CD4-positive, alpha-beta T cell (primary cell): Measurements from ENCODE around the gene FOLR1. TPM values are rescaled to one million over a fixed set of nuclear protein-coding genes. Genes with fewer than 3 reads are reported as not detected.

ENCODE experiments used
- ATAC-seq: fragments of 200-7000 bp; cut with Tn5 transposase; one replicate; pipeline ENCODE4 v1.10.0; 2022; ENCODE audit warnings: mild to moderate bottlenecking; ENCODE audit not compliant: poor library complexity
- CTCF ChIA-PET: fragments of 350-600 bp; sonication (Branson Sonifier 250); formaldehyde crosslinking; loops from one replicate; lab custom pipeline; 2021; ENCODE audit warnings: antibody characterized with exemption, inconsistent platforms; lab: Charles Lee
- POLR2A ChIA-PET: fragments of 350-600 bp; sonication (Branson Sonifier 250); formaldehyde crosslinking; loops from one replicate; lab custom pipeline; 2021; ENCODE audit warnings: antibody characterized with exemption, inconsistent platforms; lab: Charles Lee
- DNase-seq, 14 experiments: peaks; one replicate each; pipeline ENCODE4 v3.0.0-alpha.2; 2013 to 2020; ENCODE audit warnings: mixed read lengths in 2 of 14
- H3K27ac ChIP-seq, 2 donors: one replicate each; pipeline versions ENCODE4 v1.5.1 to v1.7.0; 2013; ENCODE audit warnings: low read length in 2 of 2, low read depth in 1 of 2, mild to moderate bottlenecking in 1 of 2
- H3K27me3 ChIP-seq, 2 experiments: 1 replicate in 1 of 2; 2 replicates in 1 of 2; pipeline versions ENCODE4 v1.6.1 to v1.7.0; 2013; ENCODE audit warnings: low read length in 2 of 2, control low read depth in 1 of 2, mild to moderate bottlenecking in 1 of 2, moderate library complexity in 1 of 2; ENCODE audit not compliant: insufficient read depth in 2 of 2, control insufficient read depth in 1 of 2
- H3K36me3 ChIP-seq: one replicate; pipeline ENCODE4 v1.6.1; 2013; ENCODE audit warnings: low read length, control low read depth; ENCODE audit not compliant: insufficient read depth
- H3K4me1 ChIP-seq: one replicate; pipeline ENCODE4 v1.6.1; 2013; ENCODE audit warnings: low read length, control low read depth; ENCODE audit not compliant: insufficient read depth
- H3K4me3 ChIP-seq: one replicate; pipeline ENCODE4 v1.5.1; 2013; ENCODE audit warnings: mild to moderate bottlenecking, low read length, moderate library complexity
- H3K9me3 ChIP-seq, 2 experiments: 1 replicate in 1 of 2; 2 replicates in 1 of 2; pipeline versions ENCODE4 v1.6.1 to v1.7.0; 2013; ENCODE audit warnings: low read length in 2 of 2, mild to moderate bottlenecking in 2 of 2, control low read depth in 1 of 2, moderate library complexity in 1 of 2; ENCODE audit not compliant: control insufficient read depth in 1 of 2, insufficient read depth in 1 of 2
- H3K27ac Mint-ChIP-seq: one replicate; pipeline ENCODE4 v1.8.0; 2020; ENCODE audit warnings: mixed read lengths
- H3K27me3 Mint-ChIP-seq: one replicate; pipeline ENCODE4 v1.8.0; 2021; ENCODE audit warnings: mixed read lengths
- H3K36me3 Mint-ChIP-seq: one replicate; pipeline ENCODE4 v1.8.0; 2021; ENCODE audit warnings: low read depth, mixed read lengths
- H3K4me1 Mint-ChIP-seq: one replicate; pipeline ENCODE4 v1.8.0; 2021; ENCODE audit warnings: low read depth, mixed read lengths
- H3K4me3 Mint-ChIP-seq: one replicate; pipeline ENCODE4 v1.8.0; 2020; ENCODE audit warnings: mild to moderate bottlenecking, mixed read lengths
- H3K9me3 Mint-ChIP-seq: one replicate; pipeline ENCODE4 v1.8.0; 2020; ENCODE audit warnings: mixed read lengths
- intact Hi-C, 2 experiments: fragments of 100-400 bp; cut with DNase I in 1 of 2; cut with micrococcal nuclease in 1 of 2; formaldehyde crosslinking; loops; one replicate each; pipeline versions ENCODE4 v1.15.1 to v1.9.0; 2023 to 2025; cut with DNase I, micrococcal nuclease
- total RNA-seq, 174 experiments: library from RNA in 2 of 174; stranded (reverse) in 2 of 174; gene quantifications; one replicate each; pipeline ENCODE4 v1.2.3 and lab custom pipeline; 2021 to 2026
- TF ChIP-seq, protein P1 (sequence below): fragments of 200-600 bp; IDR thresholded peaks from one replicate; pipeline ENCODE4 v1.8.0; 2022; ENCODE audit warnings: antibody characterized with exemption, mild to moderate bottlenecking

The FOLR1 gene
- total RNA-seq, 2 experiments from 2014 or later = not detected

- H3K9me3 ChIP-seq = no peaks in the 10 kb centered on the region
- DNase-seq (no peak), ATAC-seq (no peak)
- POLR2A ChIA-PET = no interaction called here
- no peak within 1 kb of the TSS for H3K4me3 Mint-ChIP-seq
- H3K36me3 ChIP-seq = no peaks in the 10 kb centered on the region
- H3K27ac Mint-ChIP-seq = no peak within 1 kb of the TSS
- H3K9me3 Mint-ChIP-seq = no peaks in the 10 kb centered on the region
- no peaks in the 10 kb centered on the region for H3K4me1 Mint-ChIP-seq
- no peak within 1 kb of the TSS for H3K4me3 ChIP-seq
- H3K27me3 ChIP-seq = no peaks in the 10 kb centered on the region
- no peak within 1 kb of the TSS for H3K27ac ChIP-seq
- no peaks in the 10 kb centered on the region for H3K36me3 Mint-ChIP-seq
- H3K27me3 Mint-ChIP-seq = peaks cover 34% of the 10 kb centered on the region
- intact Hi-C loops = no loop called here
- TF ChIP-seq, protein P1, sequence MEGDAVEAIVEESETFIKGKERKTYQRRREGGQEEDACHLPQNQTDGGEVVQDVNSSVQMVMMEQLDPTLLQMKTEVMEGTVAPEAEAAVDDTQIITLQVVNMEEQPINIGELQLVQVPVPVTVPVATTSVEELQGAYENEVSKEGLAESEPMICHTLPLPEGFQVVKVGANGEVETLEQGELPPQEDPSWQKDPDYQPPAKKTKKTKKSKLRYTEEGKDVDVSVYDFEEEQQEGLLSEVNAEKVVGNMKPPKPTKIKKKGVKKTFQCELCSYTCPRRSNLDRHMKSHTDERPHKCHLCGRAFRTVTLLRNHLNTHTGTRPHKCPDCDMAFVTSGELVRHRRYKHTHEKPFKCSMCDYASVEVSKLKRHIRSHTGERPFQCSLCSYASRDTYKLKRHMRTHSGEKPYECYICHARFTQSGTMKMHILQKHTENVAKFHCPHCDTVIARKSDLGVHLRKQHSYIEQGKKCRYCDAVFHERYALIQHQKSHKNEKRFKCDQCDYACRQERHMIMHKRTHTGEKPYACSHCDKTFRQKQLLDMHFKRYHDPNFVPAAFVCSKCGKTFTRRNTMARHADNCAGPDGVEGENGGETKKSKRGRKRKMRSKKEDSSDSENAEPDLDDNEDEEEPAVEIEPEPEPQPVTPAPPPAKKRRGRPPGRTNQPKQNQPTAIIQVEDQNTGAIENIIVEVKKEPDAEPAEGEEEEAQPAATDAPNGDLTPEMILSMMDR = no peak
- CTCF ChIA-PET = no interaction called here
- H3K4me1 ChIP-seq = peaks cover 6% of the 10 kb centered on the region
These were observed 24.7 kb downstream of the FOLR1 start, which contains the start of gene FOLR2 for GRCh38 chr11:72216638-72217037. Gene FOLR2 (plus strand): TSS chr11:72216794. CDS start chr11:72218585, 1,791 bp downstream.

DNA sequence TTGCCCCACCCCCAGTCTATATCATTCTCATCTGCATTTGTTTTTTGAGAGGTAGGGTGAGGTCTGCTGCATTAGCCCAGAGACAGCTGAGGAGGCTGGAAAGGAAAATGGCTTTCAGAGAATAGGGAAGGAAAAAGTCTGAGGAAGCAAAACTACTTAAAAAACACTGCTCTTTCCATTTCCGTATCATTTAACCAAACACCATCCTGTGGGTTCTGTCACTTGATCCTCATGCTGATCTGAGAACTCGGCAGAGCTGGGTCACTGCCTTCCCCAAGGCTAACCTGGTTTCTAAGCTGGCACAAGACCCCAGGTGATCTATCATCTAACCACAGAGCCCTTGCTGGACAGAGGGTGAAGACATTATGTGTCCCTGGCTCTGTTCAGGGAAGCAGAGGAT, 25.9 kb downstream of the FOLR1 start:
- no peaks in the 10 kb centered on the region for H3K36me3 Mint-ChIP-seq
- no peak for ATAC-seq
- peaks cover 33% of the 10 kb centered on the region for H3K27me3 Mint-ChIP-seq
- no peak for DNase-seq
- H3K9me3 ChIP-seq = no peaks in the 10 kb centered on the region
- POLR2A ChIA-PET = no interaction called here
- no peak overlapping the region for H3K4me3 ChIP-seq
- no peak overlapping the region for H3K27ac Mint-ChIP-seq
- intact Hi-C loops = no loop called here
- TF ChIP-seq, protein P1 = no peak
- no peak overlapping the region for H3K27ac ChIP-seq
- no peak overlapping the region for H3K4me3 Mint-ChIP-seq
- H3K9me3 Mint-ChIP-seq = no peaks in the 10 kb centered on the region
- no peaks in the 10 kb centered on the region for H3K36me3 ChIP-seq
- CTCF ChIA-PET = no interaction called here
- peaks cover 9% of the 10 kb centered on the region for H3K4me1 Mint-ChIP-seq
- H3K27me3 ChIP-seq = no peaks in the 10 kb centered on the region
- H3K4me1 ChIP-seq = peaks cover 17% of the 10 kb centered on the region

DNA sequence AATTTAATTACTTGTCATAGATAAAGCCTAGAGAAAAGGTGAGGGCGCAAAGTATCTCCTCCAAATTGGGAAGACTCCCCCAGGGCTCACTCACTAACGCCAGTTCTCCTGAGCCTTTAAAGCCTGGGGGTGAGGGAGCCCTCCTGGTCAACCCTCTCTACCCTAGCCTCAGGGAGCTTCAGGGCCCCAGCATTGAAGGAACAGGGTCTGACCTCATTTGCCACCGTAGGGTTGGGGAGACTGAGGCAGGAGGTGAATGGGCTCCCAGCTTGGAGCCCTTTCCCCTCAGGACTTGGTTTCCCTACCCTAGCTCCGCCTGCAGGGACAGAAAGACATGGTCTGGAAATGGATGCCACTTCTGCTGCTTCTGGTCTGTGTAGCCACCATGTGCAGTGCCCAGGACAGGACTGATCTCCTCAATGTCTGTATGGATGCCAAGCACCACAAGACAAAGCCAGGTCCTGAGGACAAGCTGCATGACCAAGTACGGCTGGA, 26.4 kb downstream of the FOLR1 start:
- TF ChIP-seq, protein P1 = no peak
- Mint-ChIP-seq H3K36me3 (no peaks in the 10 kb centered on the region), H3K27me3 (peaks cover 28% of the 10 kb centered on the region), H3K27ac (no peak overlapping the region), H3K4me3 (no peak overlapping the region), H3K4me1 (peaks cover 12% of the 10 kb centered on the region), H3K9me3 (no peaks in the 10 kb centered on the region)
- Histone ChIP-seq H3K4me3 (no peak overlapping the region), H3K9me3 (no peaks in the 10 kb centered on the region), H3K36me3 (no peaks in the 10 kb centered on the region), H3K27ac (no peak overlapping the region), H3K4me1 (peaks cover 17% of the 10 kb centered on the region), H3K27me3 (no peaks in the 10 kb centered on the region)
- POLR2A ChIA-PET = no interaction called here
- no peak for DNase-seq
- no peak for ATAC-seq
- intact Hi-C loops = no loop called here
- CTCF ChIA-PET = no interaction called here
